ENCODE measurements around the gene LGI4.

The LGI4 gene

GRCh38 chr19:35123573-35123972, 11.3 kb downstream of the LGI4 start:
- no peak for DNase-seq

DNA sequence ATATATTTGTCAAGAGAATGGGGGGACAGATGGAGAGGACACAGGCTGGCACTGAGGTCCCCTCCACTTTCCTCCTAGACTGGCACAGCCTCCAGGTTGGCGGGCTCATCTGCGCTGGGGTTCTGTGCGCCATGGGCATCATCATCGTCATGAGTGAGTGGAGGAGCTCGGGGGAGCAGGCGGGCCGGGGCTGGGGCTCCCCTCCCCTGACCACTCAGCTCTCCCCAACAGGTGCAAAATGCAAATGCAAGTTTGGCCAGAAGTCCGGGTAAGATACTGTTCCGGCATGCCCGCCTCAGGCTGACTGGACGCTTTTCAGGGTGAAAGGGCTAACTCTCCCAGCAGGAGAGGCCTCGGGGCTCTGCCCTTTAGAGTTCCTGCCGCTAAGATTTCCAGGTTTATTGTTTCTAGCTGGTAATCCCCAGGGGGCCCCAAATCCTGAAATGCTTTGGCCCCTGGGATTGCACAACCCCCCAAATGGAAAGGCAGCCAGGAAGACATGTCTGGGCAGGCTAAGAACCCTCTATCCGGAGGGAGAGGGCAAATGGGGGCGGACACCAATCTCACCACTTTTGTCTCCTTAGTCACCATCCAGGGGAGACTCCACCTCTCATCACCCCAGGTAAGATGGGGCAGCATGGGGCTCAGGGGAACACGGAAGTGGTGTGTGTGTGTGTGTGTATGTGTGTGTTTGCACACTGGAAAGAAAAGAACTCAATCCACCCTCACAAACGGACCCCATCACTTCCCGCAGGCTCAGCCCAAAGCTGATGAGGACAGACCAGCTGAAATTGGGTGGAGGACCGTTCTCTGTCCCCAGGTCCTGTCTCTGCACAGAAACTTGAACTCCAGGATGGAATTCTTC, 11.9 kb downstream of the LGI4 start:
- no peak for DNase-seq

GRCh38 chr19:35120898-35121297, 14.0 kb downstream of the LGI4 start:
- no peak for DNase-seq

DNA sequence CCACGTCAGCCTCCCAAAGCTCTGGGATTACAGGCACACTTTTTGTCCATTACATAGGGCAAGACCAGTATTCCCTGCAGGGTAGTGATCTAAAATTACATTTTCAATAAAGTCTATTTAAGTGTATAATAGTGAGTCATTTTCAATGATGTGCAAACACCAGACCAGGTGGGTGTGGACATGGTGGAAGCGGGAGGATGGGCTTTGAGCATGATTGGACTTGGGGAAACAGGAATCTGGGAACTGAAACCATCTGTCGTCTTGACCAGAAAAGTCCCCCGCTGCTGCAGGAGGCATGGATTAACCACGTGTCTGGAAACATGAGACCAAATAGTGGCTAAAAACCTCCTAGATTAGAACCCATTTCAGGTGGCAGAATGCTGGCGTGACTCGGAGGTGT, 14.4 kb downstream of the LGI4 start:
- no peak for DNase-seq

- no peak for DNase-seq
Observed at GRCh38 chr19:35119578-35120155, 15.2 kb downstream of the LGI4 start.

- no peak for DNase-seq
Observed at GRCh38 chr19:35119091-35119490, 15.8 kb downstream of the LGI4 start.

DNA sequence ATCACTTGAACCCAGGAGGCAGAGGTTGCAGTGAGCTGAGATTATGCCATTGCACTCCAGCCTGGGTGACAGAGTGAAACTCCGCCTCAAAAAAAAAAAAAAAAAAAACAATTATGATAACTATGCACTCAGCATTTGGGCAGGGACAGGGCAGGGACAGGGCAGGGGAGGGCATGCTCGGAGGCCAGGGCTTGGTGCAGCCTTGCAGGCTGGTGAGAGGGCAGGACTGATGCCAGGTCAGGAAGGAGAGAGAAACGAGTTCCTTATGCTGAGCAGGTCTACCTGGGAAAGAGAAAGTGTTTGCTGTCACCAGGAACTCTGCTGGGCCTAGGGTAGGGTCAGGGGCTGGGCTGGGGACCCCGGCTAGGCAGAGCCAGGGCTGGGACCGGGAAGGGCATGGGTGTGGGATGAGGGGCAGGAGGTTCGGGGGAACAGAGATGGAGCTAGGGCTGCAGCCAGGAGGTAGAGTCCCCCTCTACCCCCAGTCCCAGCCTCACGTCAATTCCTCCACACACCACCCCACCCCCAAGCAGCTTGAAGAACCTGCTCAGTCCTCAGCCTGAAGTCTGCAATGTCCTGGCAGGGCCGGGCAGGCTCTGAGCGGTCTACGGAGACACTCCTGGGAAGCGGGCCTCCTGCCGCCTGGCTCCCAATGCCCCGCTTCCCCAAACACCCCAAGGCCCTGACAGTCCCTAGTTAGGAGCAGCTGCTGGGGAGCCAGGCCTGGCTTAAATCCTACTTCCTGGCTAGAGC, 16.4 kb downstream of the LGI4 start:
- no peak for DNase-seq

DNA sequence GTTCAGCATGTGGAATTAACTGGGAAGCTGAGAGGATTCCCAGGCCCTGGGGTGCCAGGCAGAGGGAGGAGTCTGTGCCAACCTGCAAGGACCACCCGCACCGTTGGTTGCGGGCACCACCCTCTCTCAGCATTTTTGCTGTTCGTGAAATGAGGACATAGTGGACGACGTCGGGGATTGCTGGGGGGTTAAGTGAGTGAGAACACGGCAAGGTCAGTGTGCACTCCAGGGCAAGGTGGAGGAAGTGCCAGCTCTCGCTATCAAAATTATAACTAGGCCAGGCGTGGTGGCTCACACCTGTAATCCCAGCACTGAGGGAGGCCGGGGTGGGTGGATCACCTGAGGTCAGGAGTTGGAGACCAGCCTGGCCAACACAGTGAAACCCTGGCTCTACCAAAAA, 17.1 kb downstream of the LGI4 start:
- no peak for DNase-seq

DNA sequence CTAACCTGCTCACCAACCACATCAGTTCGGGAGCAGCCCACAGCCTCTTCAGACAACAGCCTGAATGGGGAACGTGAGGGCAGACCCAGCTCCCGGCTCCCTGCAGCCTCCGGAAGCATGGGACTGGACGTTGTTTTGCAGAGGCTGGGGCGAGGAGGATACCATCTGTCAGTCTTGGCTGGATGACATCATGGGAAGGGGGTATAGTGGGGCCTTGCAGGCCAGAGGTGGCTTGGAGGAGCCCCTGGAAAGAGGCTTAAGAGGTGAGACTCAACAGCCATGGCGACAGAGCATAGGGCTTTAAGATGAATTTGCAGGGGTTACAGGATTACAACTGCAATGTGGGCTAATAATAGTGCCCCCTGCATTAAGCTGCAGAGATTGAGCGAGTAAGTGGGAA, 17.7 kb downstream of the LGI4 start:
- DNase-seq: no peak

DNA sequence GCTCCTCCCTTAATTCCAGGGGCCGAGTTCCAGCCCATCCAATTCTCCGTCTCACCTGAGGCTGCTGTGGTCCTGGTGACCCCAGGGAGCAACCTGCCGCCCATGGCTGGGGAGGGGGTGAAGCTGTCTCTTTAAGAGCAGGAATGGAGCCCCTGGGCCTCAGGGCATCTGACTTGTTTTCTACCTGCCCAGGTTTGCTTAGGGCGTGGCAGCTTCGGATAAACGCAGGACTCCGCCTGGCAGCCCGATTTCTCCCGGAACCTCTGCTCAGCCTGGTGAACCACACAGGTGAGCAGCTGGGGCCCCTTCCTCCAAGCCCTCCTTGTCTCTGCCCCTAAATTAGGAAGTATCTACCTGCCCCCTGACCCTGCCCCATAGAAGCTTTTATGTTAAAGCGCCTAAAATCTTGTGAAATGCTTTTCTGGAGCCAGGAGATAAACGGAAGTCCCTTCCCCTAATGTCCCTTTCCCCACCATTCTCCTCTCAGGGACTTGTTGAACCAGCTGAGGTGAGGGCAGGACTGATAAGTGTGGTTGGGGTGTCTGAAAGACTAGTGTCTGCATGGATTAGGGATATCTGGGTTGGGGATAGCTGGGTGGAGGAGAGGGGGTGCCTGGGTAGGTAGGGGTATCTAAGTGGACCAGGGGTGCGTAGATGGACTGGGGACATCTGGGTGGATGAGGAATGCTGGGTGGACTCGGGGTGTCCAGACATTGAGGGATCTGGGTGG, 18.6 kb downstream of the LGI4 start:
- DNase-seq: no peak

- DNase-seq: no peak
Observed at GRCh38 chr19:35115177-35115951, 19.5 kb downstream of the LGI4 start, which contains the start of gene FXYD3. FXYD3 (plus strand) TSS chr19:35115823; CDS start chr19:35119377, 3,554 bp downstream.

DNA sequence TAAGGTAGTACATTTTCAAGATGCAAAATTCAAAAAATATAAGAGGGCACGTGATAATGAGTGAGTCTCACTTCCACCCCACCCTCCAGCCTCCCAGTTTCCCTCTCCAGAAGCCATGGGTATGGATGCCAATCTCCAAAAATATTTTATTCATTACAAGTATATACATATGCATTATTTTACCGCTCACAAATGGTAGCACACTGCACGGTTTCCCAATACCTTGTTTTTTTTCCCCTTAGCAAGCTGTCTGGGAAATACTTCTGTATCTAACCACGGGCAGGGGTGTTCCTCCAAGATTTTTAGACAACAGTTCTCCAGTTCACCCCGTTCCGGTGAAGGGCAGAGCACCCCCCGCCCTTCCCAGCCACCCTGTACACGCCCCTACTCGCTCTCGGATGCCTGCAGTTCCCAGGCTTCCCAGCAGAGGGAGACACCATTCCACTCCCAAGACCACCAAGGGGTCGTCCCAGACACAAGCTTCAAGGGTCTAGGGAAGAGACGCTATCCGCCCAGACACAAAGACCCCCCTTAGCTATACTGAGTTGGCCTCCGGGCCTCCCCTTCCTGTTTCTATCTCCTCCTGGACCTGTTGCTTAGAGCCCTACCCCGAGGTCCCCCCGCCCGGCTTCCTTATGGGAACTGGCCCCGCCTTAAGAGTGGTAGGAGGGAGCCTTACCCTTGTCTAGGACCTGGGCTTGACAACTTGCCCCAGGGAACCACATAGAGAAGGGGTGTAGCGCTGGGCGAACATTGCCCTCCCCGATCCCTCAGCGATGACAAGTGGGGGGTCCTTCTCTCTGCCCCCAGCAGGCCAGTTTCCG, 20.3 kb downstream of the LGI4 start:
- peak in 4 of 5 donors; percentile 41 to 56 (median 44) for DNase-seq

DNA sequence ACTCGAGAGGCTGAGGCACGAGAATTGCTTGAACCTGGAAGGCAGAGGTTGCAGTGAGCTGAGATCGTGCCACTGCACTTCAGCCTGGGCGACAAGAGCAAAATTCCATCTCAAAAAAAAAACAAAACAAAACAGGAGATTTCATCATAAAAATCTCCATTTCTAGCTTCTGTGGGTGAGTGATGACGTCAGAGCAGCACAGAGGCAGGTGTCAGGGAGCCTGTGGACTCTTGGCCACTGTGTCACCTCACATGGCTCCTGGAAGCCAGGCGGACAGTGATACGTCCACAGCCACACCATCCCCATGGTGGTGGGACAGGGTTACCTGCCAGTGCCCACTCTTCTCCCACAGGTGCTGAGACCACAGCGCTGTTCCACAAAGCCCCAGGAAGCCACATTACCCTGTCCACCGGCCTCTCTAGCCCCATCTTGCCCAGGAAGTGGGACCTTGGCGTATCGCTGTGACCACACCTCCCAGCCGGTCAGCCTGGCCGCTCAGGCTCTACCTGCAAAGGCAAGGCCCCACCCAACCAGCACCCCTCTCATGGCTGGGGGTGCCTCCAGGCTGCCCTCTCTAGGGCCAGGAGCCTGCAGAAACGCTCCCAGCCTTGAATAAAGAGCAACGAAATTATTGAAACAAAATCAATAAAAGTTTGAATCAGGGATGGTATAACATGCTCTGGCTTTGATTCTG, 21.7 kb downstream of the LGI4 start:
- no peak for DNase-seq

DNA sequence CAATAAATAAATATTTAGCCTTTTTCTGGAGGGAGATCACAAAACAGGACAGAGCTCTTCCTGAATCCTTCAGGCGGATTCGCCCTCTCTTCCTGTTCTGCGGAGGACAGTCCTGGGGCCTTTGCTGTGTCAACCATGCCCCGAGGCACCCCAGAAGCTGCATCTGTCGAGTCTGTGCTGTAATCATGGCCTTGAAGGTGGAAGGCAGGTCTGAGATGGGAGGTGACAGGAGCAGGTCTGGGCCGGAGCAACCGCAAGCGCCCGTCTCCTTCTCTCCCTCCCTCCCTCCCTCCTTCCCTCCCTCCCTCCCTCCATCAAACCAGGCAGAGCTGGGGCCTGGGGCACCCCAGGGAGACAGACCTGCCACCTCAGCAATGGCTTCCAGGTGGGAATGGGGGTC, 23.9 kb downstream of the LGI4 start:
- DNase-seq: no peak

DNA sequence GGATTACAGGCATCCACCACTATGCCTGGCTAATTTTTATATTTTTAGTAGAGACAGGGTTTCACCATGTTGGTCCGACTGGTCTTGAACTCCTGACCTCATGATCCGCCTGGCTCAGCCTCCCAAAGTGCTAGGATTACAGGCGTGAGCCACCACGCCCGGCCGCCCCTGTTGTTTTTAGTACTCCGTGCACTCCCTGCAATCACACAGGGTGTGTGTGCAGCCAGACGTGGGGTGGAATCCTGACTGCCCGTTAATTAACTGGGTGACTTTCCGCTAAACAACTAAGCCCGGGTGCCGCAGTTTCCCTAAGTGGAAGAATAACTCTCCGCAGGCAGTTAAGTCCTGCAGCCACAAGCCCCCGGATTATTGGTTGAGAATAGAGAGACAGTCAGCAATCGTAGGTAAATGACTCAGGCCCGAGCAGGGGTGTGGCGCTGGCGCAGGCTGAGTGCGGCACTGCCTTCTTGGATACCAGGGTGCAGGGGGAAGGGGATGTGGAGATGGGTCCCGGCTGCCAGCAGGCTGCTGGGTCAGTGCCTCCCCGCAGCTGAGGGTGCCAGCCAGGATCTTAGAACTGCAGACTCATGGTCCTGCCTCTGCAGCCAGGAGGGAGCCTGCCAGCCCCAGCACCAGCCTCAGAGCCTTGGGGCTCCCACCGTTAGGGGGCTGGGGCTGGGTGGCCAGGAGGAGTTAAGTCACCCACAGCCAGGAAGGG, 25.3 kb downstream of the LGI4 start:
- no peak for DNase-seq

DNA sequence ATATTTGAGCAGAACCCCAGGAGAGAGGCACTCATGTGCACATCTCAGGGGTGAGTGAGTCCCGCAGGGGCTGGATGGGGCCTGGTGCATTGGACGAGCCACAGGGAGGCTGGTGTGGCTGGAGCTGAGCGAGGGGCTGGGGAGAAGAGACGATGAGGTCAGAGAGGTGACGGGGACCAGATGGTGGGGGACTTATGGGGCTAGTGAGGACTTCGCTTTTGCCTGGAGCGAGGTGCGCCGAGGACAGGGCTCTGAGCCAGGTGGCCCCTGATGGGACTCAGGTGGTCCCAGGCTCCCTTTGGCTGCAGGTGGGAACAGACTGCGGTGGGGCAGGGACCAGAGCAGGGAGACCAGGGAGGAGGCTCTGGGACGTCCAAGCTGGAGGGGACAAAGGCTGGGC, 26.1 kb downstream of the LGI4 start:
- DNase-seq: no peak

DNA sequence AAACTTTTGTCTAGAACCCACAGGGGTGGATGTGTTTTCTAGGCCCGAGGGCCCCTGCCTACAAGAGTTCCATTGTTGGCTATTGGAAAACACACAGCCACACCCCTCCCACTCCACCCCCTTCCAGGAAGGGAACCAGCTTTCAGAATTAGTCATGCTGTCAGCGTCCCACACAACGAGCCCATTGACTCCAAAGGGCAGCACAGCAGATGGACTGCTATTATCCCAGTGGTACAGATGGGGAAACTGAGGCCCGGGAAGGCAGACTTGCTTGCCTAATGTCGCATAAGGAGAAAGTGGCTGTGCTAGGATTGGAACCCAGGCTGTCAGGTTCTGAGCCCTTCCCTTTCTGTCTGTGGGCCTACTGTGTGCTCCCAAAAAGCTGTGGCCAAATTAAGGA, 27.3 kb downstream of the LGI4 start:
- no peak for DNase-seq

DNA sequence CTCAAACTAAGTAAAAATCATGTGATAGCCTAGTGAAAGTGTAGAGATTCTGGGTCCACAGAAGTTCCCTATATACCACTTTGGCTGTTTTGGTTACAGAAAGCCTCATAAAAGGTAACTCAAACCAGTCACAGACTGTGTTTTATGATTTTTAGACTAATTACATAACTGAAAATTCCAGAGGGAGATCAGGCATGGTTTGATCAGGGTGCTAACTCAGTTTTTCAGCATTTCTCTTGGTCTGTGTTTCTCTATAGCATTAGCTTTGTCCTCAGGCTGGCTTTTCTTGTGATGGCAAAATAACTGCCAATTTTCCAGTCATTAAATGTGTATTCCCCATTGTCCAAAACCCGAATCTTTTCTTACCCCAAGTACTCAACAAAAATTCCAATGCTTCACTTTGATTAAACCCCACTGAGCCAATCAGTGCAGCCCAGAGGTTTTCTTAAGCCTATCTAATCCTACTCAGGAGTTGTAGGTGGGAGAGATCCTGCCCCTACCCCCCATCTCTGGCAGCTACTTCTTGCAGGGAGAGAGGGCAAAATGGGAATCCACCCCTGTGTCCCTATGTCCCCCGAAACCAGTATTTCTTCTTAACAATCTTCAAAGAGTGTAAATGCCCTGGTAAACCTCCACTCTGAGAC, 27.8 kb downstream of the LGI4 start:
- no peak for DNase-seq

DNA sequence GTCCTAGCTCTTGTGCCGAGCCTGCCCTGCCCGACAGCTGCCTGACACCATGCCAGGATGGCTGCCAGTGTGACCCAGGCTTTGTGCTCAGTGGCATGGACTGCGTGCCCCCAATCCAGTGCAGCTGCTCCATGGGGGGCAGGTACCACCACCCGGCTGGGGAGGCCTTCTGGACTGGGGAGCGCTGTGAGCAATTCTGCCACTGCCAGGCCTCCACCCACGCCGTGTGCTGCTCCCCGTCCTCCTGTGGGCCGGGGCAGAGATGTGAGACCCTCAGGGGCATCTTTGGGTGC, 28.6 kb downstream of the LGI4 start:
- no peak for DNase-seq
